OCI-LY3 (cell line): Measurements from ENCODE around the gene TMPRSS3.
A peak's percentile ranks its signal among the peaks of the same experiment; 100 is the strongest.

Source experiments
- H2AFZ ChIP-seq: fragments of 200-600, 300-600 bp; shearing (Covaris generic); 2 replicates; pipeline ENCODE4 v1.6.0; 2014; ENCODE audit warnings: antibody characterized with exemption, low read depth, low read length
- H3K27ac ChIP-seq: fragments of 200-600, 300-600 bp; sonication (generic); 2 replicates; pipeline ENCODE4 v1.5.1; 2014; ENCODE audit warnings: mild to moderate bottlenecking, low read length, moderate library complexity, mixed read lengths
- H3K27me3 ChIP-seq: fragments of 200-600, 300-600 bp; sonication (generic); 2 replicates; pipeline ENCODE4 v1.6.1; 2014; ENCODE audit warnings: low read depth, low read length, mixed read lengths
- H3K36me3 ChIP-seq: fragments of 200-600, 300-600 bp; sonication (generic); replicated peaks from 2 replicates; pipeline ENCODE3; 2014; ENCODE audit warnings: low read depth, low read length, mixed read lengths
- H3K4me1 ChIP-seq: fragments of 300-600, 200-600 bp; sonication (generic); 2 replicates; pipeline ENCODE4 v1.6.1; 2014; ENCODE audit warnings: low read length, mixed read lengths
- H3K4me2 ChIP-seq: fragments of 200-600, 300-600 bp; sonication (generic); 2 replicates; pipeline ENCODE4 v1.6.1; 2014; ENCODE audit warnings: low read length, mixed read lengths
- H3K4me3 ChIP-seq: fragments of 300-600, 200-600 bp; sonication (generic); 2 replicates; pipeline ENCODE4 v1.5.1; 2014; ENCODE audit warnings: antibody characterized with exemption, mild to moderate bottlenecking, low read length, moderate library complexity
- H3K79me2 ChIP-seq: fragments of 300-600, 200-600 bp; shearing (Covaris generic); 2 replicates; pipeline ENCODE4 v1.6.1; 2014; ENCODE audit warnings: mild to moderate bottlenecking, low read length, mixed read lengths
- H3K9ac ChIP-seq: fragments of 300-600, 200-600 bp; shearing (Covaris generic); 2 replicates; pipeline ENCODE4 v1.6.0; 2014; ENCODE audit warnings: mild to moderate bottlenecking, low read length, moderate library complexity
- H3K9me3 ChIP-seq: fragments of 200-600, 300-600 bp; shearing (Covaris generic); 2 replicates; pipeline ENCODE4 v1.6.1; 2014; ENCODE audit warnings: low read length, mixed read lengths; ENCODE audit not compliant: insufficient read depth
- H4K20me1 ChIP-seq: fragments of 200-600, 300-600 bp; sonication (generic); 2 replicates; pipeline ENCODE4 v1.6.1; 2016; ENCODE audit warnings: low read length, mixed read lengths; ENCODE audit not compliant: insufficient read depth
- CTCF ChIP-seq: fragments of 200-600, 300-600 bp; sonication (generic); IDR thresholded peaks from 2 replicates; pipeline ENCODE4 v1.5.1; 2014; ENCODE audit warnings: antibody characterized with exemption, low read length, low read depth
- EZH2phosphoT487 ChIP-seq: fragments of 200-600 bp; shearing (Covaris generic); IDR thresholded peaks from 2 replicates; pipeline ENCODE4 v1.6.1; 2018; ENCODE audit warnings: antibody characterized with exemption, mixed run types, low read depth

TMPRSS3 gene

GRCh38 chr21:42424914-42425541 is 29.2 kb upstream of the TMPRSS3 start:
- Histone ChIP-seq H3K4me1 (peaks cover 22% of the 10 kb centered on the region), H3K9ac (no peak overlapping the region)

GRCh38 chr21:42423685-42424084 is 27.8 kb upstream of the TMPRSS3 start:
- Histone ChIP-seq H3K27ac (no peak overlapping the region), H3K9ac (no peak overlapping the region), H4K20me1 (no peaks in the 10 kb centered on the region), H2AFZ (no peak overlapping the region), H3K9me3 (no peaks in the 10 kb centered on the region; the same call in 1 of the 2 replicates), H3K4me2 (peak overlapping the region; percentile 72), H3K79me2 (no peaks in the 10 kb centered on the region), H3K27me3 (peaks cover 48% of the 10 kb centered on the region), H3K36me3 (no peaks in the 10 kb centered on the region), H3K4me3 (peak overlapping the region; percentile 37; the same call in 1 of the 2 replicates), H3K4me1 (peaks cover 22% of the 10 kb centered on the region)
- TF ChIP-seq EZH2phosphoT487 (no peak), CTCF (no peak)

More at GRCh38 chr21:42424914-42425541, 29.2 kb upstream of the TMPRSS3 start:
- Histone ChIP-seq H3K79me2 (no peaks in the 10 kb centered on the region), H2AFZ (no peak overlapping the region), H3K9me3 (no peaks in the 10 kb centered on the region; the same call in 1 of the 2 replicates), H4K20me1 (no peaks in the 10 kb centered on the region), H3K36me3 (no peaks in the 10 kb centered on the region), H3K4me3 (no peak overlapping the region), H3K27me3 (peaks cover 48% of the 10 kb centered on the region), H3K27ac (no peak overlapping the region), H3K4me2 (no peak overlapping the region)
- TF ChIP-seq EZH2phosphoT487 (no peak), CTCF (no peak)

- peaks cover 48% of the 10 kb centered on the region for H3K27me3 ChIP-seq
- no peak overlapping the region for H2AFZ ChIP-seq
- H3K36me3 ChIP-seq = no peaks in the 10 kb centered on the region
- peak overlapping the region; percentile 37; the same call in 1 of the 2 replicates for H3K4me3 ChIP-seq
- H3K9ac ChIP-seq = no peak overlapping the region
- peak overlapping the region; percentile 72 for H3K4me2 ChIP-seq
- TF ChIP-seq CTCF (no peak), EZH2phosphoT487 (no peak)
- no peaks in the 10 kb centered on the region; the same call in 1 of the 2 replicates for H3K9me3 ChIP-seq
- H3K4me1 ChIP-seq = peaks cover 22% of the 10 kb centered on the region
- H3K79me2 ChIP-seq = no peaks in the 10 kb centered on the region
- H3K27ac ChIP-seq = no peak overlapping the region
- no peaks in the 10 kb centered on the region for H4K20me1 ChIP-seq
Measured at GRCh38 chr21:42423197-42423675, 27.4 kb upstream of the TMPRSS3 start.

GRCh38 chr21:42421018-42421793 is 25.4 kb upstream of the TMPRSS3 start:
- no peaks in the 10 kb centered on the region for H3K79me2 ChIP-seq

More at GRCh38 chr21:42421018-42421793, 25.4 kb upstream of the TMPRSS3 start:
- H3K27ac ChIP-seq = no peak overlapping the region
- no peaks in the 10 kb centered on the region; the same call in 1 of the 2 replicates for H3K9me3 ChIP-seq
- H2AFZ ChIP-seq = no peak overlapping the region
- no peak overlapping the region for H3K4me3 ChIP-seq
- H3K4me1 ChIP-seq = peaks cover 26% of the 10 kb centered on the region
- H3K27me3 ChIP-seq = peaks cover 48% of the 10 kb centered on the region
- TF ChIP-seq EZH2phosphoT487 = no peak
- TF ChIP-seq CTCF = no peak
- no peaks in the 10 kb centered on the region for H4K20me1 ChIP-seq
- no peak overlapping the region for H3K9ac ChIP-seq
- no peaks in the 10 kb centered on the region for H3K36me3 ChIP-seq
- no peak overlapping the region for H3K4me2 ChIP-seq
